Measurements from ENCODE around the gene CDH15. TPM values are rescaled to one million over a fixed set of nuclear protein-coding genes. Genes with fewer than 3 reads are reported as not detected.
"Not testable (repeated sequence)": the region's sequence is repeated elsewhere in the genome, so short reads cannot be mapped to it uniquely, and the experiment has no call there.

Gene CDH15
- total RNA-seq, 3 donors from 2014 or later (not counting 1 experiment from before 2014, with no cell fraction given) = 0.20 TPM; not detected in 2

GRCh38 chr16:89241187-89242007 lies 69.8 kb downstream of the CDH15 start:
- Histone ChIP-seq H3K9me3 (ENCODE audit: control insufficient read depth, insufficient read depth, low read length) (no peaks in the 10 kb centered on the region), H3K4me1 (ENCODE audit: control insufficient read depth, insufficient read depth, low read length) (peaks cover 19% of the 10 kb centered on the region), H3K27me3 (ENCODE audit: control insufficient read depth, insufficient read depth, low read length) (no peaks in the 10 kb centered on the region), H3K4me3 (ENCODE audit: low read length) (peak overlapping the region; percentile 84), H3K36me3 (ENCODE audit: control insufficient read depth, insufficient read depth, low read length) (no peaks in the 10 kb centered on the region), H3K27ac (ENCODE audit: low read length) (peak overlapping the region; percentile 99)
- H3K4me3 Mint-ChIP-seq = peak overlapping the region; percentile 95
- no peaks in the 10 kb centered on the region for H3K9me3 Mint-ChIP-seq
- peak; percentile 79 to 90 (median 81) for ATAC-seq
- H3K4me1 Mint-ChIP-seq = peaks cover 4 to 30% of the 10 kb centered on the region in 2 donors
- intact Hi-C loops (cut with micrococcal nuclease) = loop anchor here (2.0 to 10.0 kb wide), 2 partner anchors 47 to 73 kb away; no protein-coding TSS in a partner anchor
- DNase-seq = peak; percentile 81 to 94
- H3K27ac Mint-ChIP-seq = peak overlapping the region; percentile 95 to 96
- H3K36me3 Mint-ChIP-seq = no peaks in the 10 kb centered on the region
- no peaks in the 10 kb centered on the region for H3K27me3 Mint-ChIP-seq (ENCODE audit: low read depth in 2 of 2)
- 10% methylated on average over 38 of the region's 39 CpGs for WGBS (ENCODE audit: insufficient coverage)
- TF ChIP-seq CTCF (IDR thresholded peaks at IDR 0.05) = no peak

- Mint-ChIP-seq H3K27ac (peak overlapping the region; percentile 59 to 87), H3K36me3 (no peaks in the 10 kb centered on the region), H3K9me3 (no peaks in the 10 kb centered on the region), H3K4me1 (peaks cover 6 to 30% of the 10 kb centered on the region in 2 donors), H3K27me3 (ENCODE audit: low read depth in 2 of 2) (no peaks in the 10 kb centered on the region), H3K4me3 (peak overlapping the region; percentile 4)
- peaks cover 26% of the 10 kb centered on the region for H3K4me1 ChIP-seq (ENCODE audit: control insufficient read depth, insufficient read depth, low read length)
- intact Hi-C loops (cut with micrococcal nuclease) = loop anchor here (10.0 kb wide), 1 partner anchor 72 kb away; no protein-coding TSS in a partner anchor
- H3K36me3 ChIP-seq (ENCODE audit: control insufficient read depth, insufficient read depth, low read length) = no peaks in the 10 kb centered on the region
- WGBS (ENCODE audit: insufficient coverage) = 58% methylated on average over 12 of the region's 12 CpGs
- H3K4me3 ChIP-seq (ENCODE audit: low read length) = no peak overlapping the region
- H3K27me3 ChIP-seq (ENCODE audit: control insufficient read depth, insufficient read depth, low read length) = no peaks in the 10 kb centered on the region
- no peaks in the 10 kb centered on the region for H3K9me3 ChIP-seq (ENCODE audit: control insufficient read depth, insufficient read depth, low read length)
- TF ChIP-seq CTCF (IDR thresholded peaks at IDR 0.05) = no peak
- DNase-seq (no peak), ATAC-seq (no peak)
- no peak overlapping the region for H3K27ac ChIP-seq (ENCODE audit: low read length)
These were observed 71.2 kb downstream of the CDH15 start for GRCh38 chr16:89242795-89243200.

- Mint-ChIP-seq H3K36me3 (no peaks in the 10 kb centered on the region), H3K4me3 (no peak overlapping the region), H3K9me3 (no peaks in the 10 kb centered on the region), H3K4me1 (peaks cover 6 to 30% of the 10 kb centered on the region in 2 donors), H3K27ac (peak overlapping the region; percentile 59 to 87), H3K27me3 (ENCODE audit: low read depth in 2 of 2) (no peaks in the 10 kb centered on the region)
- no peak overlapping the region for H3K27ac ChIP-seq (ENCODE audit: low read length)
- intact Hi-C loops (cut with micrococcal nuclease) = loop anchor here (10.0 kb wide), 1 partner anchor 71 kb away; no protein-coding TSS in a partner anchor
- H3K4me1 ChIP-seq (ENCODE audit: control insufficient read depth, insufficient read depth, low read length) = peaks cover 31% of the 10 kb centered on the region
- WGBS (ENCODE audit: insufficient coverage) = 92% methylated on average over 5 of the region's 5 CpGs
- H3K36me3 ChIP-seq (ENCODE audit: control insufficient read depth, insufficient read depth, low read length) = no peaks in the 10 kb centered on the region
- no peak for TF ChIP-seq CTCF (IDR thresholded peaks at IDR 0.05)
- H3K27me3 ChIP-seq (ENCODE audit: control insufficient read depth, insufficient read depth, low read length) = no peaks in the 10 kb centered on the region
- no peak for DNase-seq
- no peak for ATAC-seq
- no peaks in the 10 kb centered on the region for H3K9me3 ChIP-seq (ENCODE audit: control insufficient read depth, insufficient read depth, low read length)
- H3K4me3 ChIP-seq (ENCODE audit: low read length) = no peak overlapping the region
These were observed 72.1 kb downstream of the CDH15 start for GRCh38 chr16:89243664-89244063.

GRCh38 chr16:89244264-89244663 lies 72.7 kb downstream of the CDH15 start:
- not testable (repeated sequence) for H3K36me3 ChIP-seq (ENCODE audit: control insufficient read depth, insufficient read depth, low read length); ATAC-seq; H3K27me3 Mint-ChIP-seq (ENCODE audit: low read depth in 2 of 2); H3K9me3 Mint-ChIP-seq; H3K27ac ChIP-seq (ENCODE audit: low read length); H3K9me3 ChIP-seq (ENCODE audit: control insufficient read depth, insufficient read depth, low read length); H3K27me3 ChIP-seq (ENCODE audit: control insufficient read depth, insufficient read depth, low read length); H3K4me3 ChIP-seq (ENCODE audit: low read length); H3K4me3 Mint-ChIP-seq; H3K36me3 Mint-ChIP-seq; DNase-seq
- 87% methylated on average over 13 of the region's 13 CpGs for WGBS (ENCODE audit: insufficient coverage)
- peak overlapping the region in 1 of 2 donors; percentile 87 for H3K27ac Mint-ChIP-seq
- intact Hi-C loops (cut with micrococcal nuclease) = loop anchor here (10.0 kb wide), 1 partner anchor 71 kb away; no protein-coding TSS in a partner anchor
- H3K4me1 ChIP-seq (ENCODE audit: control insufficient read depth, insufficient read depth, low read length) = peaks cover 31% of the 10 kb centered on the region
- H3K4me1 Mint-ChIP-seq = peaks cover 6 to 30% of the 10 kb centered on the region in 2 donors
